Glutamatergic neuron (in vitro differentiated cells): ENCODE data around the gene ZNRF2. TPM values are rescaled to one million over a fixed set of nuclear protein-coding genes. Genes with fewer than 3 reads are reported as not detected.

Experiments
- DNase-seq: peaks from one replicate; pipeline ENCODE4 v3.0.0; 2022
- H3K27ac Mint-ChIP-seq: one replicate; pipeline ENCODE4 v1.8.0; 2020; ENCODE audit warnings: mild to moderate bottlenecking, mixed read lengths, inconsistent platforms; ENCODE audit not compliant: unreplicated experiment
- H3K27me3 Mint-ChIP-seq: one replicate; pipeline ENCODE4 v1.8.0; 2020; ENCODE audit warnings: mild to moderate bottlenecking, moderate library complexity, mixed read lengths, inconsistent platforms; ENCODE audit not compliant: unreplicated experiment
- H3K36me3 Mint-ChIP-seq: one replicate; pipeline ENCODE4 v1.8.0; 2020; ENCODE audit warnings: mild to moderate bottlenecking, mixed read lengths, inconsistent platforms; ENCODE audit not compliant: unreplicated experiment
- H3K4me1 Mint-ChIP-seq: one replicate; pipeline ENCODE4 v1.8.0; 2020; ENCODE audit warnings: mild to moderate bottlenecking, low read depth, mixed read lengths, inconsistent platforms; ENCODE audit not compliant: unreplicated experiment
- H3K4me3 Mint-ChIP-seq: one replicate; pipeline ENCODE4 v1.8.0; 2020; ENCODE audit warnings: mild to moderate bottlenecking, mixed read lengths, inconsistent platforms; ENCODE audit not compliant: unreplicated experiment
- H3K9me3 Mint-ChIP-seq: one replicate; pipeline ENCODE4 v1.8.0; 2020; ENCODE audit warnings: mild to moderate bottlenecking, moderate library complexity, mixed read lengths, inconsistent platforms; ENCODE audit not compliant: unreplicated experiment
- CTCF ChIP-seq: fragments of 200-600 bp; sonication (generic); IDR thresholded peaks from one replicate; pipeline ENCODE4 v1.5.0; 2021; ENCODE audit not compliant: partially characterized antibody, unreplicated experiment
- total RNA-seq: library from RNA; stranded (reverse); fragmentation: NEBNext Ultra II Directional; extraction: Animal tissue kit (Norgen Biotek cat#: 25700); gene quantifications from one replicate; pipeline ENCODE4 v1.2.1, GENCODE V29; 2021; ENCODE audit not compliant: unreplicated experiment

The ZNRF2 gene
- total RNA-seq, 1 donor from 2014 or later, result 16.7 TPM

GRCh38 chr7:30328381-30328780 is 44.0 kb downstream of the ZNRF2 start:
- Mint-ChIP-seq H3K4me3 (no peak overlapping the region), H3K27me3 (no peaks in the 10 kb centered on the region), H3K9me3 (no peaks in the 10 kb centered on the region), H3K4me1 (peaks cover 5% of the 10 kb centered on the region), H3K36me3 (peaks cover 9% of the 10 kb centered on the region), H3K27ac (no peak overlapping the region)
- no peak for DNase-seq
- TF ChIP-seq CTCF, result no peak

GRCh38 chr7:30329716-30330115 is 45.3 kb downstream of the ZNRF2 start:
- H3K27ac Mint-ChIP-seq, result no peak overlapping the region

GRCh38 chr7:30330134-30331111 is 46.0 kb downstream of the ZNRF2 start:
- TF ChIP-seq CTCF, result no peak
- Mint-ChIP-seq H3K4me1 (peaks cover 5% of the 10 kb centered on the region), H3K27ac (no peak overlapping the region), H3K36me3 (peaks cover 9% of the 10 kb centered on the region), H3K9me3 (no peaks in the 10 kb centered on the region), H3K27me3 (no peaks in the 10 kb centered on the region), H3K4me3 (no peak overlapping the region)
- DNase-seq, result no peak

More at GRCh38 chr7:30329716-30330115, 45.3 kb downstream of the ZNRF2 start:
- peaks cover 9% of the 10 kb centered on the region for H3K36me3 Mint-ChIP-seq
- H3K9me3 Mint-ChIP-seq, result no peaks in the 10 kb centered on the region
- H3K4me1 Mint-ChIP-seq, result peaks cover 5% of the 10 kb centered on the region
- no peaks in the 10 kb centered on the region for H3K27me3 Mint-ChIP-seq
- DNase-seq, result no peak
- H3K4me3 Mint-ChIP-seq, result no peak overlapping the region
- no peak for TF ChIP-seq CTCF

- Mint-ChIP-seq H3K36me3 (peaks cover 6% of the 10 kb centered on the region), H3K4me1 (peaks cover 5% of the 10 kb centered on the region), H3K27ac (no peak overlapping the region), H3K4me3 (no peak overlapping the region), H3K9me3 (no peaks in the 10 kb centered on the region), H3K27me3 (no peaks in the 10 kb centered on the region)
- no peak for TF ChIP-seq CTCF
- DNase-seq, result no peak
These were observed 46.9 kb downstream of the ZNRF2 start for GRCh38 chr7:30331338-30331737.

- Mint-ChIP-seq H3K4me1 (peaks cover 5% of the 10 kb centered on the region), H3K4me3 (no peak overlapping the region)
- TF ChIP-seq CTCF, result no peak
These were observed 48.2 kb downstream of the ZNRF2 start for GRCh38 chr7:30332549-30332948.

More at GRCh38 chr7:30332549-30332948, 48.2 kb downstream of the ZNRF2 start:
- Mint-ChIP-seq H3K27ac (no peak overlapping the region), H3K36me3 (peaks cover 4% of the 10 kb centered on the region), H3K9me3 (no peaks in the 10 kb centered on the region), H3K27me3 (no peaks in the 10 kb centered on the region)
- DNase-seq, result no peak
